HG02763 (cell line): ENCODE data around the gene CARS1.

Experiments used
- ATAC-seq: cut with Tn5 transposase; IDR thresholded peaks from one replicate; pipeline ENCODE4 v1.9.1; 2021; ENCODE audit warnings: mild to moderate bottlenecking, moderate library complexity; ENCODE audit not compliant: unreplicated experiment

CARS1 gene

GRCh38 chr11:2963112-2963754 is 94.0 kb downstream of the CARS1 start:
- ATAC-seq, result no peak

DNA sequence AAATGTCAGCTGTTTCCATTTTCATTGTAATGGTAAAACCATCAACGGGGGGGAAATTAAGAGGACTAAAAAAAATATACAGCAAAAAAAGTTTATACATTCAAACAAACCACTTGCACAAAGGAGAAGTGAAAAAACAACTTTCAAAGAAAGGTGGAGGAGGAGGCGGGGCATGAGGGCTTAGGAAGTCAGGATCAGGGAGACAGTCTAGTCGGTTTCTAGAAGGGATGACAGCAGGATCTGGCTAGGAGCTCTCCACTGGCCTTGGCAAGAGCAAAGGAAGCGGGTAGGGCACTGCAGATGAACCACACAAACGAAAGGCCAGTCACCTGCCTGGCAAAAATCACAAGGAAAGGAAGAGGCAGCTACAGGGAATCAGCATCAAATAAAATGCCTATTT is 96.1 kb downstream of the CARS1 start:
- ATAC-seq, result no peak

GRCh38 chr11:2960139-2960538 is 97.1 kb downstream of the CARS1 start:
- no peak for ATAC-seq

DNA sequence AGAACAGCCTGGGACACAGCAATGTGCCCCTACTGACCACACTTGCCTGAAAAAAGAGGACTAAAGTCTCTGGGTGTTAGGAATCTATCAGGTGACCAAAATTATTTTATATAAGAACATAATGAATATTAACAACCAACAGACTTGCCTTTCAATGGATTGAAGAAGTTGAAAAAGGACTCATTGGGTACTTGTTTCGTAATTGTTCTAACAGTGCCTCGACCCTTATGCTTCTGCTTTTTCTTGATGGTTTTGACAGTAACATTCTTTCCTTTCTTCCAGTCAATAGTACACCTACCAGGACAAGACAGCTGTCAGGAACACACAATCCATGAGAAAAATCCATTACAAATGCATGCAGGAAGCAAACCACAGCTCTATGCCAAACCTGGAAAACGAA is 99.0 kb downstream of the CARS1 start:
- no peak for ATAC-seq

DNA sequence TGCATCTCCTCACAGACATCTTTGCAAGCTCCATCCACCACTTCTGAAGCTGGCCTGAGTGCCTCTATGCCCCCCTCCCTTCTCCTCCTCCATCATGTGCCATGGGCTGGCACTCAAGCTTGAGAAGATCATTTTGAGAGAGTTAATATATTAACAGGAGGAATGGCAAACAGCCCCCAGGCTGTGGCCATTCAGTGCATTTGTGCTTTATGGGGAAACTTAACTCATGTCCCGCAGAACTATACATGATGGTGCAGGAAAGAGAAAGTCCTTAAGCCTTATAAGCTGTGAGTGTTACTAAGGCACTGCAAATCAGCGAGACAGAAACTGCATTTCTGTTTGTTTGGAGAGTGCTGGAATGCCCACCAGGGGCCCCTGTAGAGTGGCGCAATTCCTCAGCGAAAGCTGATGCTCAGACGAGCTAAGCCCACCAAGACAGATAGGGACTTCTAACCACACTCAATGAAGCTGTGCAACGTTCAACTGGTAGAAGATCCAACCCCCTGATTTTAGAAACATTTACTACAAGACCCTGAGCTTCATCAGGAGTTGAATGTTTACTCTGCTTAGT is 101.2 kb downstream of the CARS1 start:
- no peak for ATAC-seq

GRCh38 chr11:2954263-2954662 is 103.0 kb downstream of the CARS1 start:
- ATAC-seq, result no peak

DNA sequence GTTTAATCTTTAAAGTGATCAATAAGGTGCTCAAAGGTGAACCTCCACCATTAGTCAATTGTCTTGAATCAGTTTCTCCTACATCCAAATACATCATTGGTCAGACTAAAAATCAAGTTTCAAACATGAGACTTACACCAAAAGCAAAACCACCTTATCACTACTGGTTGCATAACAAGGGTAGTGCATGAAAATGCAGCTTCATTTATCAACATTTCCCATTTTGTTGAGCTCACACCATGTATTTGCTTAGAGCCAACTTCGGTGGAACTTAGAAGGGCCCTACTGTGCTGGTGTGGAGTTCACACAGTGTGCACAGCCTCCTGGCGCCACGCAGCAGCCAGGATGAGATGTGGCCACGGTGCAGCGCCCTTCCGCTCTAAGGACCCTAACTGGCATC is 104.9 kb downstream of the CARS1 start:
- no peak for ATAC-seq

DNA sequence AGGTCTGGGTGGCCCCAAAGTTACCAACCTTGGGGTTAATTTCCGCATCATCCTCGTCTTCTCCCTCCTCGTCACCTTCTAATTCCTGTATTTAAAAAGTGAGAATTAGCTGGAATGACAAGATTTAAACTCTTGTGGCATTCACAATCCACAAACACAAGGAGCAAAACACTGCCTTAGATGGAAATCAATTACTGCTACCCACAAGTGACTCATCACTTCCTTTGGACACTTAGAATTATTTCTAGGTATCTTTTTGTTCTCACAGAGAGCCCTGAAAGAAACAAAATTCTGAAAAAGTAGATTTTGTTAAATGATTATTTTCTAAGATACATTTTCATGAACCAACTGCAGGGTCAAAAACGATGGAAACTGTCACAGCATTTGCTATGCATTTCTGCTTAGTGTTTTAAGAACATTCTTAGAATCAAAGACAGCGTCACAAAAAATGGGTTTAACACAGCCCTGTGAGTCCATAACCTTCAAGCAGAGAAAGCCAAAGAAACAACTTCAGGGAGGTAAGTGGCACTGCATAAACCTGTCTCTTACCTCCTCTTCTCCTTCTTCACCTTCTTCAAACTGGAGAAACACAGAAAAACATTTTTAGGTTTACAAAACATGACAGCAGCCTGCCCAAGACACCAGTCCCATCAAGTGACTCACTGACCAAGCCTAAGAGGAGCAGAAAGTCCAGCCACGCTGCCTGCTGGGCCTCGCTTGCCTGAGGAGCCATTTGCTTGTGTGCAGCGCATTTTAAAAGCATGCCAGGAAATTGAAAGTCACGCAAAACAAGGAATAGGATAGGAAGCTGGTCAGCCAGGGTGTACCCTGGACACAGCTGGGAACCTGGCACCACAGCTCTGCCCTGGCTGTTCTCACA is 105.8 kb downstream of the CARS1 start:
- no peak for ATAC-seq
